IPS-NIHi11 (cell line): ENCODE data around the gene COL7A1.
A peak's percentile ranks its signal among the peaks of the same experiment; 100 is the strongest.
"Not testable (repeated sequence)": the region's sequence is repeated elsewhere in the genome, so short reads cannot be mapped to it uniquely, and the experiment has no call there.

Source experiments
- DNase-seq: peaks from one replicate; pipeline ENCODE4 v3.0.0; 2012; ENCODE audit warnings: mixed read lengths, low spot score

COL7A1 gene

DNA sequence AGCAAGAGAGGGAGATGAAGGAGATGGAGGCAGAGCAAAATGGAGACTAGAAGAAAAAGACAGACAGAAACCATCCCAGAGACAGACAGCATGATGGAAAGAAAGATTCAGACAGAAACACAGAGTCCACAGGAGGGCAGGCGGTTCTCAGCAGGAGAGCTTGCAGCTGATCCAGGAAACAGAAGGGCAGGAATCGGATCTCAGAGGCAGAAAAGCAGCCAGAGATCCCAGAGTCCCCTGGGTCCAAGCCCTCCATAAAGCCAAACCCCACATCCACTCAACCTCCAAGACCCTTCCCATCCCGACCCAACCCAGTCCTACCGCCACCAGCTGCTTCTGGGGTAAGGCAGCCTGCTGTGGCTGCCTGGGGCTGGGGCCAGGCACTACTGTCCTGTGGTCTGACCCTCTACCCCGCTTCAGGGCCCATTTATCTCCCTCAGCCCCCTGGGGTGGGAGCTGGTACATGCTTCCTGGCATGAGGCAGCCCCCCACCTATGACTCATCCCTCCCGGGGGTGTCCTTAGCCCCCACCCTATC lies 31.7 kb downstream of the COL7A1 start, which contains the start of gene UCN2:
Gene UCN2, minus strand, starts transcription at position 400 of the 537 bp plus-strand sequence. CDS start 657 bp downstream, outside the sequence.
- DNase-seq, result no peak

GRCh38 chr3:48562367-48563095 lies 32.6 kb downstream of the COL7A1 start:
- DNase-seq, result no peak

DNA sequence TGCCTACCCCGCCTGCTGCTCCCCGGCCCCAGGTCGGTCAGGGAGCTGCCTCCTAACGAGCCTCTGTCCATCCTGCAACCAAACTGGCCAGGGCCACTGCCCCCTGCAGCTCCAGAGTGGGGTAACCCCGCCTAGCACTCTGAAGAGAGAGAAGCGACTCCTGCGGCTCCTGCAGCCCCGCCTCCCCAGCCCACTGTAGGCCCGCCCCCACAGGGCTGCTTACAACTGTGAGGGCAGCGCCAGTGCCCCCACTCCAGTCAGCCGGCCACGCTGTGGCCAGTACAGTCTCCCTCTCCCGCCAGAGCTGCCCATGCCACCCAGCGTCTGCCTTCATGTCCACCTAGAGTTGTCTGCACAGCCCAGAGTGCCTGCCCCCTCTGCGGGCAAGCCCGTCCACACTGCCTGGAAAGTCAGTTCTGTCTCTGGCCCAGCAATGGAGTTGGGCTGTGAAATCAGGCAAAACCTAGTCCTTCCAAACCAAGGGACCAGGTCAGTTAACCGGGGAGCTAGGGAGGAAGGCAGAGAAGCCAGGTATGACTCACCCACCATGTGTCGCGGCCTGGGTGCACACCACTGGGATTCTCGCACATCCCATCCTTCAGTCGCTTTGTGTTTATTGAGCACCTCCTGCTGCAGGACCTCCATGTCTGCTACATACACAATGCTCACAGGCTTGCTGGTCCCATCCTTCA lies 33.9 kb downstream of the COL7A1 start:
- DNase-seq, result peak; percentile 90

DNA sequence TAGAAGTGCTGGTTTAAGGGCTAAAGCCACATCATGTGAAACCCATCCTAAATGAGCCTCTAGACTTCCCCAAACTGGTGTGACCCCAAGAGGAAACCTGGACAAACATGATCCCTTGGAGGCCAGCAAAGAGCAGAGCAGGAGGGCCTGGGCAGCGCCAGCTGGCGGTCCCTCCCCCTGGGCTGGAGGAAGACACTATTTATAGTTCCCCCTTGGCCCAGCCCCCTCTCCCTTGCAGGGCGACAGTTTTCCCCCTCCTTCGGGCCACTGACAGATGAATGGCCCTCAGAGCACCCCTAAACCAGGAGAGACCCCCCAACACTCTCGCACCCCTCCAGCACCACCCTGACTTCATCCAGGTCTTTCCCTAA lies 34.5 kb downstream of the COL7A1 start:
- DNase-seq, result peak; percentile 13

DNA sequence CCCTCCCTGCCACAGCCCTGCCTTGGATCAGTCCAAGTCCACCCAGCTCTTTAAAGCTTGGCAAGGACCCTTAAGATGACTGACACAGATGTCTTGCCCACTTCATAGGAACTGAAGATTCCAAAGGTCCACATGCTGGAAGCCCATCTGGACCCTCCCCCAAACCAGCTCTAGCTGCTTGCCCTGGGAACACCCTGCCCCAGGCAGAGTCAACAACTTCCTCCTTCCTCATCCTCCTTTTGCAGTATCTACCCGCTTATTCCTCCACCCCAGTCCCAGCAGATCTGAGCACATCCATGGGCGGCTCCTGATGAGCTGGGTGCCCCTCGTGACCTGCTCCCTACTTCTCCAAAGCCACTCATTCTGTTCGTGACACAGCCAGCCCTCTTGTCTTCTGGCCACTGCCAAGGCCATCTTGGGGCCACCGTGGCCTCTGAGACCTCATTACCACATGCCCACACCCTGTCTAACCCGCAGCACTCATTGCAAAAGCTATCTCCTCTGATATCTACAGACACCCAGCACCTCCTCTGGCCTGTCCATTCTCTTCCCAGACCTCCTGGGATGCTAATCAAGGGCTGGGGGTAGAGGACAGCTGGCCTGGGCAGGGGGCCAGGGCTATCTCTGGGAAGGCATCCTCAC lies 36.5 kb downstream of the COL7A1 start:
- DNase-seq, result no peak

- peak; percentile 99 for DNase-seq
Observed at GRCh38 chr3:48556796-48557626, 38.1 kb downstream of the COL7A1 start, which contains the start of gene PFKFB4. PFKFB4 (minus strand) TSS chr3:48556803; CDS start chr3:48556777, 26 bp downstream.

DNA sequence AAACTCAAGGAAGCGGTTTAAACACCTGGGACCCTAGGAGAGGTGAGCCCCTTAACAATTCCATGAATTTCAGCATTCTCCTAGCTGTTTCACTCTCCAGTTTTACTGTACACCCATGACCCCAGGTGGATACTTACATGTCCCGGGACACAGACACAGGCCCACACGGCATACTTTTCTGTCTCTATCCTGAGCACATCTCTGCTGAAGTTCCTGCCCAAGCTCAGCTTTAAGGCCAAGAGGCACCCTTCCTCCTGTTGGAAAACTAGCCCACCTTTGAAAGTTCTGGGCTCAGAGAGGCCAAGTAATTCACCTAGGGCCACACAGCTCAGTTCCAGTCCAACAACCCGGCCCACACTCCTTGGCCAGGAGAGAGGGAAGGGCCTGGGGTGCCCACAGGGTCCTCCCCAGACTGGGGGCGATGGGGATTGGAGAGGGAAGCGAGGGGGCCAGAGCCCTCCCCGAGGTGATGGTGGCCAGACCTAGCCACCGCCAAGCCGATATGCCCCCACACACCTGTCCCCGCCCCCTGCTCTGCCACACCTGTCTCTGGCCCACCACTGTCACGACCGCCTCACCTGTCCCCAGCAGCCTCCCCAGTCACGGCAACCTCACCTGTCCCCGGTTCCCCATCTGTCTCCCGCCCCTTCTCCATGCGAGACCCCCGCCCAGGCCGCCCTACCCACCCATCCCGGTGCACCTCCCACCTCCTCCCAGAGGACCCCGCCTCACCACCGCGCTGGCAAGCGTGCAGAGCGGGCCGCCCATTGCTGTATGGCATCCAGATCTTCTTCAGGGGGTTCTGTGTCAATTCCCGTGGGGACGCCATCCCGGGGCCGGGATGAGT lies 39.0 kb downstream of the COL7A1 start:
- DNase-seq, result no peak

- no peak for DNase-seq
Observed at GRCh38 chr3:48555231-48555948, 39.7 kb downstream of the COL7A1 start.

GRCh38 chr3:48553886-48554845 lies 41.0 kb downstream of the COL7A1 start:
- DNase-seq, result no peak

DNA sequence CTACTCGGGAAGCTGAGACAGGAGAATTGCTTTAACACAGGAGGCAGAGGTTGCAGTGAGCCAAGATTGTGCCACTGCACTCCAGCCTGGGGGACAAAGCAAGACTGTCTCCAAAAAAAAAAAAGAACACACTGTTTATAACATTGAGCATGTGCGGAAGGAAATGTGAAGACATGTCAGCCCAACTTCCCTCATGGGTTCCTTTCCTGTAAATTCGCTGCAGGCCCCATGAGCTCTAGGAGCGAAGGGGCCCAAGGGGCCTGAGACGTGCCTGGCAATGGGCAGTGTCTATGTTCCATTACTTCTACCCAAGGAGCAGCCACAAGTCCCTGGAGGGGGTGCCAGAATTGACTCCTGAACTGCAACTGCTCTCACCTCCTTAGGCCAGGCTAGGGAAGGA lies 41.8 kb downstream of the COL7A1 start:
- DNase-seq, result no peak

- DNase-seq, result no peak
Observed at GRCh38 chr3:48552111-48552951, 42.8 kb downstream of the COL7A1 start.

GRCh38 chr3:48551651-48552050 lies 43.5 kb downstream of the COL7A1 start:
- DNase-seq, result not testable (repeated sequence)

DNA sequence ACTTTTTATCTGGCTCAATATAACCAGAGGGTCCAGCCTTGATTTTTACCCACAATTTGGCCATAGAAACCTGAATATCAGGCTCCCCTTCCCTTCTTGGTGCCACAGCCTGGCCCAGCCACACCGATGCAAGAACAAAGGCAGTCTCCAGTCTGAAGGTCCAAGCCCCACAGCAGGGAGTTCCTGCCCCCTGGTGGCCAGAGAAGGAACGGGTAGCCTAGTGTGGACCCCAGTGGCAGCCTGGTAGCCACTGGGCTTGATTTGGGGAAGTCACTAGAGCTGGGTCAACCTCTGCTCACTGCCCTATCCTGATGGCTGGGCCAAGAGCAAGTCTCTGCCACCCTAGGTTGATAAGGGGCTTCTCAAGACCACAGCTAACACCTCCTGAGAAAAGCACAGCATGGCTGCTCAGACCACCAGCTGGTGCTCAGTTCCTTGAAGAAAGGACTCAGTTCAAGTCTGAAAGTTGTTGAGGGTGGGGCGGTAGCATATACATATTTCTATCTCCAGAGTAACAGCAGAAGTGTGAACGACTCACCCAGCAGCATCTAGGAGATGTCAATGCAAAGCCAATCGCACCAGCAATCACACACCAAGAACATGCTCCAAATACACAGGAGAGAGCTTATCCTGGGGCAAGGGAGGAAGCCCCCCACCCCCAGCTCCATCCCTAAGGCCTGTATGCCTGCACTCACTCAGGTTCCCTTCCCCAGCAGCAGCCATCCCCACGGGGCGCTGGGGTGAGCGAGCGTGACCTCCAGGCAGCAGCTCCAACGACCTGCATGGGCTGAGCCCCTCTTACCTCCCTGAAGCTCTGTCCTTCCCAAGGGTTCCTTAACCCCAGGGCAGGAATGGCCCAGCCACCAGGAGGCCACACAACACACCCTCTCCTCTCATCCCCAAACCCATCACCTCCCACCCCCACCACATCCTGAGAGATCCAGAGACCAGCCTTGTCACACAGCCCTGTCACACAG lies 46.1 kb downstream of the COL7A1 start:
- peak; percentile 88 for DNase-seq

- no peak for DNase-seq
Observed at GRCh38 chr3:48548126-48548525, 47.0 kb downstream of the COL7A1 start.

GRCh38 chr3:48546203-48546829 lies 48.8 kb downstream of the COL7A1 start:
- DNase-seq, result no peak

DNA sequence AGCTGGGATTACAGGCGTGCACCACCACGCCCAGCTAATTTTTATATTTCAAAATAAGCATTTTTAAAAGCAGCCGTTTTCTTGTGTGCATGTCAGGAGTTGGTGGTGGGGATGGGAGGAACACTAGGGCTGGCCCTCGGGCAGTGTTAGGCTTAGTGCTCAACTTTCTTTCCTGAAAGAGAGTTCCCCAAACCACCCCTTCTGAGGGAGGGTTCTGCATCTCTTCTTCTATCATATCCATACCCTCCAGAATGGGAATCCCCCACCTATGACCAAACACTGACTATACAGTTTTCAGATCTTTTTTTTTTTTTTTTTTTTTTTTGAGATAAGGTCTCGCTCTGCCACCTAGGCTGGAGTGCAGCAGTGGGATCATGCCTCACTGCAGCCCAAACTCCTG lies 51.0 kb downstream of the COL7A1 start:
- no peak for DNase-seq
